ENCODE data around the gene ORAI3. TPM values are rescaled to one million over a fixed set of nuclear protein-coding genes. Genes with fewer than 3 reads are reported as not detected.

ORAI3 gene
- total RNA-seq, 4 donors from 2014 or later: 15.5 to 42.6 (median 33.9) TPM

GRCh38 chr16:30974348-30974747 is 25.5 kb downstream of the ORAI3 start:
- no peak for TF ChIP-seq CTCF (IDR thresholded peaks at IDR 0.05)
- DNase-seq (ENCODE audit: low spot score): no peak
- no peak for ATAC-seq (ENCODE audit: low FRiP score)

- ATAC-seq (ENCODE audit: low FRiP score): no peak
Observed at GRCh38 chr16:30976486-30976885, 27.6 kb downstream of the ORAI3 start.

GRCh38 chr16:30977502-30977901 is 28.6 kb downstream of the ORAI3 start:
- no peak for TF ChIP-seq CTCF (IDR thresholded peaks at IDR 0.05)
- DNase-seq (ENCODE audit: low spot score) (no peak), ATAC-seq (ENCODE audit: low FRiP score) (no peak)

More at GRCh38 chr16:30976486-30976885, 27.6 kb downstream of the ORAI3 start:
- TF ChIP-seq CTCF (IDR thresholded peaks at IDR 0.05): no peak
- DNase-seq (ENCODE audit: low spot score): no peak

- DNase-seq (ENCODE audit: low spot score) (no peak), ATAC-seq (ENCODE audit: low FRiP score) (no peak)
- no peak for TF ChIP-seq CTCF (IDR thresholded peaks at IDR 0.05)
Observed at GRCh38 chr16:30979170-30980022, 30.5 kb downstream of the ORAI3 start.

GRCh38 chr16:30980023-30980371 is 31.1 kb downstream of the ORAI3 start:
- DNase-seq (ENCODE audit: low spot score): no peak
- no peak for ATAC-seq (ENCODE audit: low FRiP score)
- TF ChIP-seq CTCF (IDR thresholded peaks at IDR 0.05): no peak

- DNase-seq (ENCODE audit: low spot score) (no peak), ATAC-seq (ENCODE audit: low FRiP score) (no peak)
- TF ChIP-seq CTCF (IDR thresholded peaks at IDR 0.05): no peak
Observed at GRCh38 chr16:30980434-30980833, 31.6 kb downstream of the ORAI3 start.

GRCh38 chr16:30980959-30981358 is 32.1 kb downstream of the ORAI3 start:
- ATAC-seq (ENCODE audit: low FRiP score) (no peak), DNase-seq (ENCODE audit: low spot score) (no peak)
- no peak for TF ChIP-seq CTCF (IDR thresholded peaks at IDR 0.05)
